Smooth muscle cell (in vitro differentiated cells): ENCODE results near the gene C1QTNF6. TPM values are rescaled to one million over a fixed set of nuclear protein-coding genes. Genes with fewer than 3 reads are reported as not detected.

Experiments
- DNase-seq: peaks from one replicate; lab custom pipeline; 2025; ENCODE audit not compliant: unreplicated experiment; lab: John Stamatoyannopoulos, UW
- H2AFZ ChIP-seq: fragments of 200-600 bp; sonication (generic); 2 replicates; pipeline ENCODE4 v1.6.0; 2016; ENCODE audit warnings: antibody characterized with exemption, low read depth, mild to moderate bottlenecking
- H3F3A ChIP-seq: fragments of 200-600 bp; sonication (generic); 2 replicates; pipeline ENCODE4 v1.6.0; 2017; ENCODE audit warnings: antibody characterized with exemption, low read depth
- H3K27ac ChIP-seq: fragments of 200-600 bp; sonication (generic); 2 replicates; pipeline ENCODE4 v1.5.1; 2016; ENCODE audit warnings: low read depth, mild to moderate bottlenecking
- H3K27me3 ChIP-seq: fragments of 200-600 bp; sonication (generic); 2 replicates; pipeline ENCODE4 v1.6.1; 2016; ENCODE audit warnings: low read depth, mild to moderate bottlenecking
- H3K36me3 ChIP-seq: fragments of 200-600 bp; sonication (generic); 2 replicates; pipeline ENCODE4 v1.5.1; 2016; ENCODE audit warnings: low read depth
- H3K4me1 ChIP-seq: fragments of 200-600 bp; sonication (generic); 2 replicates; pipeline ENCODE4 v1.5.1; 2016; ENCODE audit warnings: low read depth
- H3K4me2 ChIP-seq: fragments of 200-600 bp; sonication (generic); 2 replicates; pipeline ENCODE4 v1.6.0; 2016; ENCODE audit warnings: mild to moderate bottlenecking
- H3K4me3 ChIP-seq: fragments of 200-600 bp; sonication (generic); 2 replicates; pipeline ENCODE4 v1.5.1; 2016; ENCODE audit warnings: mild to moderate bottlenecking
- H3K79me2 ChIP-seq: fragments of 200-600 bp; sonication (generic); 2 replicates; pipeline ENCODE4 v1.6.0; 2016; ENCODE audit warnings: low read depth, mild to moderate bottlenecking
- H3K9ac ChIP-seq: fragments of 200-600 bp; sonication (generic); 2 replicates; pipeline ENCODE4 v1.6.0; 2016; ENCODE audit warnings: low read depth
- H3K9me3 ChIP-seq: fragments of 200-600 bp; sonication (generic); replicated peaks from 2 replicates; pipeline ENCODE4 v1.5.1; 2016; ENCODE audit warnings: low read depth
- H4K20me1 ChIP-seq: fragments of 200-600 bp; sonication (generic); 2 replicates; pipeline ENCODE4 v1.6.0; 2016; ENCODE audit warnings: low read depth
- CTCF ChIP-seq: fragments of 200-600 bp; sonication (generic); IDR thresholded peaks from 2 replicates; pipeline ENCODE4 v1.5.1; 2017; ENCODE audit warnings: borderline replicate concordance, mild to moderate bottlenecking, antibody characterized with exemption; ENCODE audit not compliant: insufficient read depth, poor library complexity, severe bottlenecking
- whole genome bisulfite sequencing: methylation state at CpG from one replicate; pipeline ENCODE4 v1.1.7; 2016; ENCODE audit warnings: low lambda C conversion rate; 5-methylcytosine and 5-hydroxymethylcytosine counted together
- polyA plus RNA-seq: library from polyadenylated mRNA; unstranded; fragments of >200 nt; fragmentation: Nextera tagmentation; extraction: Ambion mirVana; gene quantifications from 2 replicates; pipeline ENCODE4 v1.2.1, GENCODE V29; 2016
- total RNA-seq: library from RNA; depleted of rRNA; stranded (reverse); fragments of >200 nt; gene quantifications from 2 replicates; pipeline ENCODE4 v1.2.3, GENCODE V29; 2014

C1QTNF6 gene
- total and polyA plus RNA-seq, 2 experiments from 2014 or later, result 14.3 to 26.8 TPM

GRCh38 chr22:37161443-37161842 is 26.6 kb downstream of the C1QTNF6 start:
- no peak for DNase-seq
- Histone ChIP-seq H3K4me1 (no peaks in the 10 kb centered on the region), H4K20me1 (no peaks in the 10 kb centered on the region), H3K4me2 (no peak overlapping the region), H3K9me3 (no peaks in the 10 kb centered on the region), H3K9ac (no peak overlapping the region), H2AFZ (no peak overlapping the region), H3K4me3 (no peak overlapping the region), H3K27ac (no peak overlapping the region), H3K79me2 (no peaks in the 10 kb centered on the region), H3F3A (no peaks in the 10 kb centered on the region), H3K36me3 (no peaks in the 10 kb centered on the region), H3K27me3 (no peaks in the 10 kb centered on the region)
- 100% methylated on average over 2 of the region's 2 CpGs for WGBS
- no peak for TF ChIP-seq CTCF

- no peak overlapping the region for H2AFZ ChIP-seq
- H3K4me1 ChIP-seq, result no peaks in the 10 kb centered on the region
- no peak overlapping the region for H3K4me3 ChIP-seq
- WGBS, result 72% methylated on average over 6 of the region's 6 CpGs
- H3K4me2 ChIP-seq, result no peak overlapping the region
- no peaks in the 10 kb centered on the region for H4K20me1 ChIP-seq
- no peak overlapping the region for H3K27ac ChIP-seq
- TF ChIP-seq CTCF, result no peak
- no peaks in the 10 kb centered on the region for H3K27me3 ChIP-seq
- no peaks in the 10 kb centered on the region for H3K79me2 ChIP-seq
- no peak for DNase-seq
- no peaks in the 10 kb centered on the region for H3F3A ChIP-seq
- no peaks in the 10 kb centered on the region for H3K36me3 ChIP-seq
- no peak overlapping the region for H3K9ac ChIP-seq
- no peaks in the 10 kb centered on the region for H3K9me3 ChIP-seq
Measured at GRCh38 chr22:37160027-37160426, 28.0 kb downstream of the C1QTNF6 start.

GRCh38 chr22:37158963-37159290 is 29.1 kb downstream of the C1QTNF6 start:
- Histone ChIP-seq H3K9ac (no peak overlapping the region), H3K36me3 (no peaks in the 10 kb centered on the region), H3K4me3 (no peak overlapping the region), H3K9me3 (no peaks in the 10 kb centered on the region), H3F3A (no peaks in the 10 kb centered on the region), H3K27me3 (no peaks in the 10 kb centered on the region), H3K27ac (no peak overlapping the region), H3K4me2 (no peak overlapping the region), H3K79me2 (no peaks in the 10 kb centered on the region), H4K20me1 (no peaks in the 10 kb centered on the region), H3K4me1 (no peaks in the 10 kb centered on the region), H2AFZ (no peak overlapping the region)
- DNase-seq, result no peak
- no peak for TF ChIP-seq CTCF
- WGBS, result 90% methylated on average over 5 of the region's 5 CpGs

- Histone ChIP-seq H3K36me3 (no peaks in the 10 kb centered on the region), H2AFZ (no peak overlapping the region), H3K79me2 (no peaks in the 10 kb centered on the region), H3F3A (no peaks in the 10 kb centered on the region), H3K9ac (no peak overlapping the region), H3K27me3 (no peaks in the 10 kb centered on the region), H3K27ac (no peak overlapping the region), H3K9me3 (no peaks in the 10 kb centered on the region), H3K4me3 (no peak overlapping the region), H3K4me2 (no peak overlapping the region), H4K20me1 (no peaks in the 10 kb centered on the region), H3K4me1 (no peaks in the 10 kb centered on the region)
- DNase-seq, result no peak
- 76% methylated on average over 13 of the region's 13 CpGs for WGBS
- TF ChIP-seq CTCF, result no peak
Measured at GRCh38 chr22:37157516-37158285, 30.3 kb downstream of the C1QTNF6 start.
